G401.6 (cell line): ENCODE results near the gene ANKRD50.

Experiments used
- FAIRE-seq: peaks from 2 replicates; lab custom pipeline; 2012; peaks lifted over from hg19 to GRCh38; lab: Jason Lieb, UNC

ANKRD50 gene

DNA sequence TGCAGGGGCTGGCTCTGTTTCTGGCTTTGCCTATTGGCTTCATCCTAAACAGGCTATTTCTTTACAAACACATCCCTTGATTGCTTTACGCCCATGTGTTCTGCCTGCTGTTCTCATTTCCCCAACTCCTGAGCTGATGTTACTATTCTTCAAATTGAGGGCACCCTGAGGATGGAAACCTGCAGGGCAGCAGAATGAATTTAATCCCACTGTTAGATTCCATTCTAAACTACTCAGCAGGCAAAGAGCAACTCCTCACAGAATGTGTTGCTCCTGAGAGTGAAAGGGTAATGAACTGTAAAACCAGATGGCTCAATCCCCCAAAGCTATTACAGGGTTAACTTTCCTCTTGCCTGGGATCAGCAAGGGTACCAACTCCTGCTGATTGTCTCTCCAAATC, 75.7 kb downstream of the ANKRD50 start:
- no peak for FAIRE-seq

DNA sequence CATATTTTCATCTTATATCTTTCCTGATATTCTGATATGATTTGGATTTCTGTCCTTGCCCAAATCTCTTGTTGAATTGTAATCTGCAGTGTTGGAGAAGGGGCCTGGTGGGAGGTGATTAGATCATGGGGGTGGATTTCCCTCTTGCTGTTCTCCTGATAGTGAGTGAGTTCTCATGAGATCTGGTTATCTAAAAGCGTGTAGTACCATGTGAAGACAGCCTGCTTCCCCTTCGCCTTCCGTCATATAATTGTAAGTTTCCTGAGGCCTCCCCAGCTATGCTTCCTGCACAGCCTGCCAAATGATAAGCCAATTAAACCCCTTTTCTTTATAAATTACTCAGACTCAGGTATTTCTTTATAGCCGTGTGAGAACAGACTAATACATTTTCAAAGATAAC, 77.2 kb downstream of the ANKRD50 start:
- no peak for FAIRE-seq

DNA sequence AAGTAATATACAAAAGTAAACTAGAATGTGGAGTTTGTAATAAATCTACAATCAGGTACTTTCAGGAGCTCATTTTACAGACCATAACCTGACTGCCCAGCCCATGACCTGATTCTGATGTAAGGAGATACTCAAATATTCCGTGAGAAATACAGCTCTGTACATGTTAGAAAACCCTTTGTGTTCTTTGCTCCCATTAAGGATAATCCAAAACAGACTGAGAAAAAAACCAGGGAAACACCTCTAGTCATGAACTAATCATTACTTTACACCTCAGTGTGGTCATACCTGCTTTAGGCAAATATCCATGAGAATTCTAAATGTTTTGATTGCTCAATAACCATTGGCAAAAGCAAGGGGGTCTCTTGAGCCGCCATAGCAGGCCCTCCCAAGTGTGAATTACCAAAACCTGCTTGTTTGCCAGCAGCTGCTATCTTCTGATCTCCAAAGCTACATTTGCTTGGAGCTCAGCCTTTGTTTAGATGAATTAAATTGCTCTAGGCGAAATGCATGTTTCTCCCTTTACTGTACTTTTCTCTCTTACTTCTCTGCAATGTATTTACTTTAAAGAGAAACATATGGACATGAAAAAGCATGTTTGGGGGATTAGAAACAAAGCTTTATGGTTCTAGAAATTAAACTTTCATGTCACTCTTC, 79.1 kb downstream of the ANKRD50 start:
- no peak for FAIRE-seq

- FAIRE-seq, result no peak
Observed at GRCh38 chr4:124632439-124632838, 80.1 kb downstream of the ANKRD50 start.

- no peak for FAIRE-seq
Observed at GRCh38 chr4:124631760-124632159, 80.8 kb downstream of the ANKRD50 start.

DNA sequence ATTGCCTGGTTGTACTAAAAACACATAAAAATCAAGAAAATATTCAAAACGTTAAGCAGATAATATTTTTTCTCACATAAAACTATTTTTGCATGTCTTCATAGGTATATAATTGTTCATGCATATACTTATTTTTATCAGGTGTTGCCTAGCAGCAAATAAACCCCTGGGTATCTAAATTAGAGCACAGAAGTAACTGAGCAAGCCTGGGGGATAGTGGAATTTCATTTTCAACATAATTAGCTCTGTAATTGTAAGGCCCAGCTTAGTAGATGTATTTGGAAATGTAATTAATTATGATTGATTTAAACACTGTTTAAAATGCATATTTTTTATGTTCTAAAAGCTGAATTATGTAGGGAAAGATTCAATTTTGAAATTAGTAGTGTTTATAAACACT, 82.9 kb downstream of the ANKRD50 start:
- no peak for FAIRE-seq
